ENCODE results near the gene CX3CR1.

The CX3CR1 gene

DNA sequence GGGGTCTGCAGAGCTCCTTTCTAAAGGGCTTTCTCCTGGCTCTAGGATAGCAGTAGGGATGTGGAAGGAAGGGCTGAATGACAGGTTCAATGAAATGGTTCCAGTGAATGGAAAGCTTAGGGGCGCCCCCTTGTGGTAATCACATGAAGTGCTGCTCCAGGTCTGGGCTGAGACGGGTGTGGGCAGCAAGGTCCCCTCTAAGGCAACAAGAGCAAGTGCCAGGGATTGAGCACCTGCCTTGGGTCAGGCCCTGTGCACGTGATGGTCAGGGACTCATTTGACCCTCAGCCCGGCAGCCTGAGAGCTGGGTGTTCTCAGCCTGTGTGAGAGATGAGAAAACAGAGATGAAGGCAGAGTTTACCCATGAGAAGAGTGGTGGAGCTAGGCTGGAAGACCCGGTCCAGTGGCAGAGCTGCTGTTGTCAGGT lies 12.1 kb upstream of the CX3CR1 start:
- peak; percentile 3 to 19 for DNase-seq (ENCODE audit: low read depth in 2 of 2)

DNA sequence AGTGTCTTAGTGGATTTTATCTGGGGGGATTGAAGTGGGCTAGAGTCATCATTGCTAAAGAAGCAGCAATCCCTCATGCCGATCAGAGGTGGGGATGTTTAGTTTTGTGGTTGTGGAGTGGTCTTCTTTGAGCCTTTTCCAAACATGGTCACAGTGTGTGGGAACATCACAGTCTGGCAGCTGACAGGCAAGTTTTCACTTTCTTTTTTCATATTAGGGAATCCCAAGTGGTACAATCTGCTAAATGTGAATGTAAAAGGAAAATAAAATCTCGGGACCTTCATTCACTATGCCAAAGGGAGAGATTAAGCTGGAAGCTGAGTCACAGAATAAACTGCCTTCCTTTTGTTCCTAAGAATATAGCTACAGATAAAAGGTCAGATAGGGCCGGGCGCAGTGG lies 10.4 kb upstream of the CX3CR1 start:
- DNase-seq (ENCODE audit: low read depth in 2 of 2): no peak

DNA sequence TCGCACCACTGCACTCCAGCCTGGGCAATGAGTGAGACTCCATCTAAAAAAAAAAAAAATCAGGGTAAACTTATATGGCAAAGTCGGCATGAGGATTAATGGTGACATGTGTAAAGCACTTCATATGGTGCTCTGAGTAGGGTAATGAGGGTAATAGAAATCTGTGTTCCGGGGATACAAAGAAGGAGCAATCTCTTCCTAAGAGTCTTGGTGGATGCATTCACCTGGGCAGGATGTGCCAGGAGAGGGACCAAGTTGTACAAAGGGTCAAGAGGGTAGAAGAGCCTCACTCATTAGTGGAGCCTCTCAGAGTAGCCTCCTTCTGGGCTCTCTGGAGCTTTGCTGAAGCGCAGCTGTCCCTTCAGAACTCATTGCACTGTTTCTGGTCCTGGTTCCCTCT lies 9.3 kb upstream of the CX3CR1 start:
- DNase-seq (ENCODE audit: low read depth in 2 of 2): no peak

DNA sequence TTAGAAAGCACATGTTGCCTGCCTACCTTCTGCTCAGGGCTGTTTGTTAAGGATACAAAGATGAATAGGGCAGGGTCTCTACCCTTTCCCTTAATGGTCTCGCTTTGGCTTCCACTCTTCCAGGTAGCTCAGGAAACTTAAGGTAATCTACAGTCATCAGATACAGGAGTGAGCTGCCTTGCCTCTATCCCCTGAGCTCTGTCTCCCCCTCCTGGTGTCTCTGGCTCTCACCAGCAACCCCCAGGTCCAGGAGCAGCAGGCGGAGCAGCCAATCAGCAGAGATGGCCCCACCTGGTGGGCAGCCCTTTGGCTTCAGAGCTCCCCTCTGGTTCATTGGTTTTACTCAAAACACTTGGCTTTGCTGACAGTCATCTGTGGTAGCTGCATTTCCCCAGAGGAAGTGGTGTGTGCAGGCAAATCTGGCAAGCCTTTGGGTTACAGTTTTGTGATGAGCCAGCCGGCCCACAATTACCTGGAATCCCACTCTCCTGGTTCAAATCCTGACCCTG lies 8.5 kb upstream of the CX3CR1 start:
- peak; percentile 39 to 45 for DNase-seq (ENCODE audit: low read depth in 2 of 2)

DNA sequence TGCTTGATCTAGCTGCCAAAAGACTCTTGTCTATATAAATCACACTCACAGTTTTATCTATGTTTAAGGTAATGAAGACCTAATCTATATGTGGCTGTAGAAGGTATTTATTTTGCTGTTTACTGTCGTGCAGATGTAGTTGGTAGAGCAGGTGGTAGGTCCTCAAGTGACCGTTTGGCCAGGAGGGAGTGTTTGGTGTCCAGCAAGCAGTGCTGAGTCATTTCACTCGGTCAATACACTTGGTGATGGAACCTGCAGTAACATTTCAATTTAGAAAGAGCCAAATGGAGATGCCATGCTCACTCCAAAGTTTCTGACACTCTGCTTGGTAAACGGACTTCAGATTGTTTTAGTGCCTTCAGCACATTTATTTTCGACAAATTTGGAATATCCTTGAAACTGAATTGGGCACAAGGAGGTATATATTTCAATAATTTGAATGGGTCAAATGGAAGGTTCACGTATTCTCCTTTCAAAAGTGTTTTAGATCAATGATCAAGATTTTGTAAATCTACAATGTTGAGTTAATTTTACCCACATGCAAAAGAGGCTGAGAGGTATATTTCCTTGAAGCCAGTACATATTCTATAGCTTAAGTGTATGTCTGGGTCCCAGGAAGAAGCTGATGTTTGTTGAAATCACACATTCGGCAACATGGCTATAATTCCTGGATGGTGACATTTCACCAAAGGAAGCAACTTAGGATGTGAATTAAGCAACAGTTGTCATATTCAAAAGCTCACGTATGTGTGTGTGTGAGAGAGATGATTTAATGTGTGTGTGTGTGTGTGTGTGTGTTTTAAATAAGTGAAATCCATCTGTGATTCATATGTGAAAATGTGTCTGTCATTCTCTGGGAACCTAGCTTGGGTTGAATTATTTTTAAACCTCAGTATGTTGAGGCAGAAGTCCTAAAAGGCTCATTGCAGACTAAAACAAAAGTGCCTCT lies 7.7 kb upstream of the CX3CR1 start:
- DNase-seq (ENCODE audit: low read depth in 2 of 2): no peak

DNA sequence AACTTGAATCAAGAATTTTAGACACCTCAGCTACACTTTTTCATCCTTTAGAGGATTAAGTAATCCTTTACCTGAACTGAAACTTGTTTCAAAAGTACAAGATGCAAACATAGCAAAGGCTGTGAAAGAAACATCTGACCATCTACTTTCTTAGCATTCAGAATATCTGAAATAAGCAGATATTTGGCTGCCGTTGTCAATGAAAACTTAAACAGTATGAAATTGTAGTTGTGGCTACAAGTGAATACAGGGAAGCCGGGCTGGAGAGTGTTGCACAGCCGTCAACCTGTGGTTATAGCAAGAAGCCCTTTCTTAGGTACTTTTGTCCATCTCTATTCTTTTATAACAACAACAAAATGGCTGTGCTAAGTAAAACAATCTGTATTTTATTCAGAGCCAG lies 6.9 kb upstream of the CX3CR1 start:
- DNase-seq (ENCODE audit: low read depth in 2 of 2): no peak

DNA sequence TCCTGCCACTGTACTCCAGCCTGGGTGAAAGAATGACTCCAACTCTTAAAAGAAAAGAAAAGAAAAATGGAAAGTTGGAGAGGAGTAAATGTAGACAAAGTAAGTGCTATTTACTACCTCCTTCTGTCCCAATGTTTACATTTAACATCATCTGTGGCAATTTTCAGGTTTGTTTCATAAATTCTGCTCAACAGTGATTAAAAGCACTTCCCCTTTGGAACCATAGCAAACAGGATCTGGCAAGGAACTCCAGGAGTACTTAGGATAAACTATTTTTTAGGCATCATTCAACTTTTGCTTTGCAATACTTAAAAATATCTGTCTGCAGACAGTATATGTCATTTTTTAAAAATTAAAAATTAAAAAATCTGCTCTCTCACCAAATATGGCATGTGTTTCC lies 5.5 kb upstream of the CX3CR1 start:
- DNase-seq (ENCODE audit: low read depth in 2 of 2): no peak

DNA sequence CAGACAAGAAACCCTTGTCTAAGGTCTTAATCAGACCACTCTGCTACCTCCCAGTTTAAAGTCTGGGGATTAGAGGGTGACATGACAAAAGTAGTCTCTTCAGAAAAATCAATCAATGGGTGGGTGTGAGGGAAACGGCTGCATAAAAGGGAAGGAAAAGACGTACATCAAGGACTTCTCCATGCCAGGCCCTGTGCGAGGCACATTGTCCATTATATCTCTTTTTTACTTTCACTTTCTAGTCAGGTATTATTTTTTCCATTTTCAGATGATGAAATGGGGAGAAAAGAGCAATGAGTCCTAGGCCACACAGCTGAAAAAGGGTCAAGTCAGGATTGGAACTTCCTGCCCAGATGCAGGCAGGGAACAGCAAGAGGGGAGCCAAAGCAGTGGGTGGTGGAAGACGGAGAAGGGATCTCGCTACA lies 4.6 kb upstream of the CX3CR1 start:
- no peak for DNase-seq (ENCODE audit: low read depth in 2 of 2)

DNA sequence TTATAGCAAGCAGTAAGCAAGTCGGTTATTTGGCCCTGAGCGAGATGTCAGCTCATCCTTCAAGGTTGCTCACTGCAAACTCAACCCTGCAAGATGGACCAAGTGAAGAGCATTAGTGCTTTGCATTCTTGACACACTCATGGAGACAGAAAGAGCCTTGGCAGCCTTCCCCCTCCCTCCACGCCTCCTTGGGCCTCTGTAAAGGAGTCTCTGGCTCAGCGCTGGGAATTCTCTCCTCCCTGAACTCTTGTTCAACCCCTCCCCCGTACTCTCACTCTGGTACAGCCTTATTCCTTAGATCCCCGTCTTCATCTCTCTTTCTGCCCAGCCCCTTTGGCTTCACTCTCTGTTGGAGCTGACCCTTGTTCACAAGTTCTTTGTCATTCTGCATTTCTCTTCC lies 2.2 kb upstream of the CX3CR1 start:
- DNase-seq (ENCODE audit: low read depth in 2 of 2): no peak

DNA sequence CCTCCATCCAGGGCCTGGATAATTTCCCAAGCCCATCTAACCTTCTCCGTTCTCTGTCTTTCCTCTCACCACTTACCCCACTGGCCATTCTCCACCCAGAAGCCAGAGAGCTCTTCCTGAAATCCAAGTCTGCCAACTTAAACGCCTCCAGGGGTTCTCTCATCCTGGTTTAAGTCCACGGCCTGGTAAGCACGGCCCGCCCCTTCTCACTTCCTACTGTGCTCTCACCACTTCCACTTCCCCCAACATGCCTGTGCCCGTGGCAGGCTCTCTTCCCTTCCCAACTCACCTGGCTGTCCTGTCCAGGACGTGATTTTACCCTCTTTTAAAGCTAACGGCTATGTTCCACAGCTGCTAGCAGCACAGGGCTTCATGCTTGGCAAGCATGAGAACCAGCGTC lies 1.7 kb upstream of the CX3CR1 start:
- DNase-seq (ENCODE audit: low read depth in 2 of 2): no peak

DNA sequence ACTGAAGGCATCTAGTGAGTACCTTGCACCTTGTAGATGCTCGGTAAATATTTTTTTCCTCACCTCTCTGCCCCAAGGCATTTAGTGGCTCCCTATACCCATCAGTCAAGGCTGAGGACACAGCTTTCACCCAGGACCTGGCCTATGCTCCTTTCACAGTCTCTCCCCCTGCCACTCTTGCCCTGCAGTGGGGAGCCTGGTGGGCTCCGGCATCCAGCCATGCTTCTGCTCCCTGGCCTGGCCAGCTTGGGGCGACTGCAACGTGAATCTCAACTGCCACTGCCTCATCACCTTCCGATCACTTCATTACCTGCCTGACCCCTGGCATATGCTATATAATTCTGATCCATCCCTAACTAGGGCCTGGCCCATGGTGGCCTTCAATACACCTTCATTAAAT lies 735 bp upstream of the CX3CR1 start:
- DNase-seq (ENCODE audit: low read depth in 2 of 2): no peak

DNA sequence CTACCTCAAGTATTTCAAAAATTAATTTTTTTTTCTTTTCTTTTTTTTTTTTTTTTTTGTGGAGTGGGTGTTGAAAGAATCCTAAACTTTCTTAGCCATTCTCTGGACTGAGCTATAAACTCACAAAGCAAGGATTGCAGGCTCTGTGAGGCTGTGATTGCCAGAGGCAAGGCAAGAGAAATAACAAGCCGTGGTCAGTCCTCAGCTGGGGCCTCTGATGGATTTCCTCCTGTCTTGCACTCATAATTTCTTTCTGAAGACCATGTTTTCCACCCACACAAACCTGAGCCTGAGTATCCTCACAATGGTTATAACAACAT lies 1.3 kb downstream of the CX3CR1 start:
- no peak for DNase-seq (ENCODE audit: low read depth in 2 of 2)

DNA sequence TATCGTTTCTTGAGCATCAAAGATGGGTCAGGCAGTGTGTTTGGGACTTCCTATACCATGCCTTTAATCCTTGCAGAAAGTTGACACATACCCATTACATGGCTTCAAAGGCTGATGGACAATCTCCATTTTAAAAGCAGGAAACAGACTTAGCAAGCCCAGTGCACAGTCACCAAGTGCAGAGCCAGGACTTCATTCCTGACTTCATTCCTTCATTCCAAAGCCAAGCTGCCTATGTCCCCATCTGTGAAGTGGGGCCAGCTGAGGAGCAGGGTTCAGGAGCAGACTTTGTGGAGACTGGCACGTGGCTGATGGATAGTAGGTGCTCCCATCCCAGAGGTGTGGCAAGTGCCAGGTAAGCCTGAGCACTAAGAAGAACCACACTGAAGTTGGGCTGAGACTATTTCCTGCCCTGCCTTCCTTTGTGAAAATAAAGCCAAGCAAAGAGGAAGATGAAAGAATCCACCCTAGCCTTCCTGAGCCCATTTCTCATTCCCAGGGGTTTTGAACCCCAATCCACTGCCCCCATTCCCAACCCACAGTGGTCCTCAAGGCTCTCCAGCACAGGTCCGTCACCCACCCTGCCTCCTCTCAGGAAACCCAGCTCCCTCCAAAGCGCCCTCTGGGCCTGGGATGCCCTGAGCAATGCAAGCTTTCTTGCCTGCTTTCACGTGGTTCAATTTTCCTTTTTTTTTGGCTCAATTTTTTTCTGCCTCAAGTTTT lies 1.8 kb downstream of the CX3CR1 start:
- no peak for DNase-seq (ENCODE audit: low read depth in 2 of 2)

DNA sequence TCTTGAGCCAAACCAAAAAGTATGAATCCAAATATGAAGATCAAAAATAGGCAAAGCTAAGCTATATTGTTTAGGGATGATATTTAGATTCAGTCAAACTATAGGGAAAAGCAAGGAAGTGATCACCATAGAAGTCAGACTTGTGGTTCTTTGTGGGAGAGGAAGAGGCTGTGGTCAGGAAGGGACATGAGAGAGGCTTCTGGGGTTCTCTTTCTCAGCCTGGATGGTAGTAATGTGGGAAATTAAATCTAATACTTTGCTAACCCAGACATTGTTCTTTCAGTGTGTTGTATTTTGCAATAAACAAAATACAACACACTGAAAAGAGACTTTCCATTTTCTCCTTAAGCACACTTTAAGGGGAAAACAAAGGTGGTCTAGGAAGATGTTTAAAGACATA lies 3.1 kb downstream of the CX3CR1 start:
- no peak for DNase-seq (ENCODE audit: low read depth in 2 of 2)

DNA sequence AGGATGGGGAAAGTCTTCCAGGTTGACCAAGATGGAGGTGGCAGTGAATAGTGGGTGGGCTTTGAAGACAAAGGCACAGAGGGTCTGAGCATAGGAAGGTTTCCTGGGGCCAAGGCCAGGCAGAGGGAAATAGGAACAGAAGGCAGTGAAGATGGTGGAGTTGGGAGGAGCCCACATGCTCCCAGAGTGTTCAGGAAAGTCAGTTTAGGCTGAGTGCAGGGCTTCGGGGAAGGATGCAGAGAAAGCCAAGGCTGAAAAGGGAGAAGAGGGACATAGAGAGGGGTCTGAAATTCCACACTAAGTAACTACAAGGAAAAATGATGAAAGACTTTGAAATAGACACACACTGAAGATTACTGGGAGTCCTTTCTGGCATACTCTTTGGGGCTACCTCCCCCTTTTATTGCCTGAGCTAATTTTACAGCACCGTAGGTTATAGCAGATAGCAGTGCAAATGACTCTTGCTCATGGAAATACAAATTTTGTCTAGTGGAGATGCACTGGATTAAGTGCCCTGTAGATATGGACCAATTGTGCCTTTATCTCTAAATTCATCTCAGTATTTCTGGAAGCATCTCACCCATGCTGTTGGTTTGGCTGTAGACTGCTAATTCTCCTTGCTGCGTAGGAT lies 3.8 kb downstream of the CX3CR1 start:
- no peak for DNase-seq (ENCODE audit: low read depth in 2 of 2)

DNA sequence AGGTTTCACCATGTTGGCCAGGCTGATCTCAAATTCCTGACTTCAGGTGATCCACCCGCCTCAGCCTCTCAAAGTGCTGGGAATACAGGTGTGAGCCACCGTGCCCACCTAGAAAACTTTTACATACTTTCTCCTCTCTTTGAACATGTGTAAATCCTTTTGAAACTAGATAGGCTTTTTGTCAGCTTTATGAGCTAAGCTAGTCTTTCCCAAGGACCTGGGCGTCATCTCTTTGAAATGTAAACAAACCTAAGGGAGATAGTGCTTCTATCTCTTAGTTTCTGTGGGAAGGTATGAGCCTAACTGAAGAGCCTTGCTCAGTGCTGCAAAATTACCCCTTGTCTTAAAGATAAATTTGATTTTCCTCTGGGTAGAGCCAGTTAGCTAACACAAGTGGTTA lies 4.8 kb downstream of the CX3CR1 start:
- DNase-seq (ENCODE audit: low read depth in 2 of 2): no peak

DNA sequence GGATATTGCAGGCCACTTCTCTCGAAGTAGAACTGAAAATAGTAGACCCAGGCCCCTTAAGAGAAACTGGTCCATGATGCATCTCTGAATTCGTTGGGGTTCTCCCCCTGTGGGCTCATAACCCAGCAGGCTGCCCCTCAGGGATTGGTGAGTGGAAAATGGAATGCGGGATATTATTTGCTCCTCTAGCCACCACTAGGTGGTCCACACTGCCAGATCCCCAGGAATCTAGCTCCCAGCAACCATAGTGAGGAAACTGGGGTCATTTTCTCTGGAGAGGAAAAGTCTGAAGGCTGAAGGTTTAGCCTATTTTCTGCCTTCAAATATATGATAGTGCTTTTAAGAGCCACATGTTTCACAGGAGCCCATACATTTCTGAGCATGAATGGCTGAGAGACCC lies 6.7 kb downstream of the CX3CR1 start:
- no peak for DNase-seq (ENCODE audit: low read depth in 2 of 2)

DNA sequence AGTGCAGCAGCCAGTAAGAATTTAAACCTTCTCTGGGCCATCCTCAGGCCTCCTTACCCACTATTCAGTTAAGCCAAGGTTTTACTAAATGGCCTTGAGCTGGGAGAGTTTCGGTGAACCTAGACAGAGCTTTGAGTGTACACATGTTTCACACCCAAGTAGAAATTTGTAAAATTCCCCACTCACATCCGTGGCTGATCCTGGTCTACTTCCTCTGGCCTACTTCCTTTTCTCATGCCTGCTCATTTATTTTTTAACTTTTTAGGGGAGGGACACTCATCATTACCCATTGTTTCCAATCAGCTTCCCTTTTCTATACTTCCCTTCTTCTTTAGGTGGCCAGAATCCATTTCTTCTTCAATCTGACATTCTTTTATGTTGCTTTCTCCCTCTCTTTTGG lies 7.6 kb downstream of the CX3CR1 start:
- no peak for DNase-seq (ENCODE audit: low read depth in 2 of 2)

DNA sequence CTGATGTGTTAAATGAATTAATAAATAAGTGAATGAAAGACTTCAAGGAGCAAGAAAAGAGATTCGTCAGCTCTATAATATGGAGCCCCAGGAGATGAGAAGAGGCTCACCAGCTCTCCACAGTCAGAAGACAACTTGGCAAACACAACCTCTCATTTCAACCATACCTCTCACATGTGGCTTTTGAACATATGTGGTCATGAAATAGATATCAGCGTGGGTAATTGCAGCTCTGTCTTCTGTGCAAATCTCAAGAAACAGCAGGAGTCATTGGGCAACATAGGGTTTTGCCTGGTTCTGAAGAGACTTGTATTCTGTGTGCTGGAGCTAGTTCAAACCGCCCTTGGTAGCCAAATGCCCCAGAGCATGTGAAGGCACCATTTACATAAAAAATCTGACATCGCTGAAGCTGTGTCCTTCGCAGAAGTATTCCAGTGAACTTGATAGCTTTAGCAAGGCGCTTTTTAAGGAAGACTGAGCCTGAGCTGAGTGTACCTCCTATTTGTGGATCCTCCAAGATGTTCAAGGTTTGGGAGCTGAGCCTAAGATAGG lies 8.4 kb downstream of the CX3CR1 start:
- DNase-seq (ENCODE audit: low read depth in 2 of 2): no peak

DNA sequence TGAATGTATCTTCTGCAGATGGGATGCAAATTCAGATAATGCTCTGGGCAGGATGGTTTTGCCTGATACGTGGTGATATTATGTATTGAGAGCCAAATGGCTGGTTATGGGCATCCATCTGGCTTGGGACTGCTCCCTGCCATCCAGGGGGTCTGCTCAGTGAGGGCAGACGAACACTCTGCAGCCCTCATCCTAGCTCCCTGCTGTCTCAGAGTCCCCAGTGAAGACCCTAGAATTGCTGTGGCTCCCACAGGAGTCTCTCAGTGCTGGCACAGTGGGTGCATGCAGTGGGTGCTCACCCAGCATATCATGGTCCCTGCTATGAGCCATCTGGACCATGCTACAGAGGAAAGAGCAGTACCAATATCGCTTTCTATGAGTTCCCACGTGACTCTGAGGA lies 10.3 kb downstream of the CX3CR1 start:
- no peak for DNase-seq (ENCODE audit: low read depth in 2 of 2)

DNA sequence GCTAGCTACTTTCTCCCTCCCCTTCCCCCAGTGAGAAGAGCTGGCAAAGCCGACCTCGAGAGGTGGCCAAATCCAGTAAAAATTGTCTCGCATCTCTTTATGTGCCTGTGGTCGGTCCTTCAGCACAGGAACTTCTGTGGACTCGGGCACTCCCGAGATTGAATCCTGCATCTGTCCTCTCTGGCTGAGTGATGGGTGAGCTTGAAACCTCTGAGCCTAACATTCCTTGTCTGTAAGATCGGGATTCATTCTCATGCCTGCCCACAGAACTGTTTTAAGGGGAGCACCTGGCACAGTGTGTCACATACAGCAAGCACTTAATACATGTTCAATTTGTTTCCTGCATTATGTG lies 11.3 kb downstream of the CX3CR1 start:
- no peak for DNase-seq (ENCODE audit: low read depth in 2 of 2)

Data from fibroblast of skin of left quadriceps (primary cell).